ENCODE measurements around the gene NFIA. TPM values are rescaled to one million over a fixed set of nuclear protein-coding genes. Genes with fewer than 3 reads are reported as not detected.

The NFIA gene
- total RNA-seq, 2 experiments from 2014 or later, result 0.98 to 1.1 TPM

- Mint-ChIP-seq H3K27ac (no peak overlapping the region), H3K4me1 (ENCODE audit: low read depth) (no peaks in the 10 kb centered on the region), H3K4me3 (no peak overlapping the region), H3K36me3 (ENCODE audit: low read depth) (no peaks in the 10 kb centered on the region), H3K9me3 (no peaks in the 10 kb centered on the region), H3K27me3 (ENCODE audit: low read depth) (peaks cover 4% of the 10 kb centered on the region)
- DNase-seq, result no peak
- CTCF ChIA-PET, result interaction anchor here (0.5 to 0.8 kb wide), 3 partner anchors 20 to 98 kb away, joined by 3 to 4 read pairs (median 3); no protein-coding TSS in a partner anchor
- intact Hi-C loops (cut with micrococcal nuclease), result no loop called here
Measured at GRCh38 chr1:61141288-61142042, 59.1 kb downstream of the NFIA start.

- H3K36me3 Mint-ChIP-seq (ENCODE audit: low read depth), result no peaks in the 10 kb centered on the region
- DNase-seq, result no peak
- H3K9me3 Mint-ChIP-seq, result no peaks in the 10 kb centered on the region
- H3K4me3 Mint-ChIP-seq, result no peak overlapping the region
- no peaks in the 10 kb centered on the region for H3K4me1 Mint-ChIP-seq (ENCODE audit: low read depth)
- intact Hi-C loops (cut with micrococcal nuclease), result no loop called here
- H3K27ac Mint-ChIP-seq, result no peak overlapping the region
- peaks cover 4% of the 10 kb centered on the region for H3K27me3 Mint-ChIP-seq (ENCODE audit: low read depth)
- CTCF ChIA-PET, result no interaction called here
Measured at GRCh38 chr1:61142043-61142440, 59.7 kb downstream of the NFIA start.

DNA sequence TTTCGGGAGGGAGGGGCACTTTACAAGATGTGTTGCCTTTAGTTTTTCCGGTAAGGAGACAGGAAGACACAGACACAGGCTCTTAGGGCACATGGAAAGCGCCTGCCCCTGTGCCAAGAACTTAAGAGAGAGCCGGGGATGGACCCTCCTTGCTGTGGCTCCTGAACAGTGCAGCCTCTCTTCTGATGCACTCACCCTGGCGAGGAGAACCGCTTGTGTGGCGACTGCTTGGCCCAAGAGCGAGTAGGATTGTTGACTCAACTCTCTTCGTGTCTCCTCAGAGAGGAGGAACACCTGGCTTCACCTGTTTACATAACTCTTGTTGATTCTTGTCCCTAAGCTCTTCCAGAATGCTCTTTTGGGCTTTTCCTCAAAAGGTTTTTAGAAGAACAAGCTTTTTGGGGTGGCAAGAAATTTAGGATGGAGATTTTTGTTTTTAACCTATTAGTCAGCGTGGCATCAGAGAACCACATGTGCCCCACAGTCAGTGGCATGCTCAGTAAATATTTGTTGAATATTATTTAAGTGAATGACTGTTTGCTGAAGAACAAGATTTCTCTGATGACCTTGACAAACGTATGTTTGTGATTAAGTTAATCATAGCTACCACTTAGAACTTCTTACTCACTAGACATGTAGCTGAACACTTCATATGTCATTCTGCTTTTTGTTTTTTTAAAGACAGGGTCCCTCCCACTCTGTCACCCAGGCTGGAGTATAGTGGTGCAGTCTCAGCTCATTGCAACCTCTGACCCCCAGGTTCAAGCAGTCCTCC is 60.6 kb downstream of the NFIA start:
- H3K4me1 Mint-ChIP-seq (ENCODE audit: low read depth), result no peaks in the 10 kb centered on the region
- CTCF ChIA-PET, result interaction anchor here (1.0 kb wide), 1 partner anchor 94 kb away, joined by 3 read pairs; no protein-coding TSS in a partner anchor
- no peaks in the 10 kb centered on the region for H3K9me3 Mint-ChIP-seq
- H3K36me3 Mint-ChIP-seq (ENCODE audit: low read depth), result no peaks in the 10 kb centered on the region
- peaks cover 4% of the 10 kb centered on the region for H3K27me3 Mint-ChIP-seq (ENCODE audit: low read depth)
- H3K4me3 Mint-ChIP-seq, result no peak overlapping the region
- intact Hi-C loops (cut with micrococcal nuclease), result no loop called here
- no peak overlapping the region for H3K27ac Mint-ChIP-seq
- no peak for DNase-seq

DNA sequence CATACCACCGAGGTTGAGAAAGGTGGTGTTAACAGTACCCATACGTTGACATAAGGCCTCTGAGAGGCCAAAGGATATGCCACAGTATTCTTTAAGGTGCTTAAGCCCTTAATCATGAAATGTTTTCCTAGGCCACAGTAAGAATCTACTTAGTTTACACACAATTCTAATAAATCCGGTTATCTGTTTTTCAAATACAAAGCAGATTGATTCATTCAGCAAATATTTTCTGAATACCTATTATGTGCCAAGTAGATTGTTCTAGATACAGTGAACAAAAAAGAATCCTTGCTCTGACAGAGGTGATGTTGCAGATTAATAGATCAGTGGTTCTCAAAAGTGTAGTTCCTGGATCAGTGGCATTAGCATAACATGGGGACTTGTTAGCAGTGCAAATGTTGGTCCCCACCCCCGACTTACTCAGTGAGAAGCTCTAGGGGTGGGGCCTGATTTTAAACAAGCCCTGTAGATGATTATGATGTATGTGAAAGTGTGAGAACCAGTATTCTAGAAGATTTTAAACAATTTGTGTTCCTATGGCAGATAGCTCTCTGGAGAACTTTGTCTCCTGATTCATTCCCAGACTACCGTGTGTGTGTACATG is 61.6 kb downstream of the NFIA start:
- CTCF ChIA-PET, result interaction anchor here (1.0 kb wide), 1 partner anchor 95 kb away, joined by 3 read pairs; no protein-coding TSS in a partner anchor
- Mint-ChIP-seq H3K27me3 (ENCODE audit: low read depth) (peaks cover 4% of the 10 kb centered on the region), H3K4me3 (no peak overlapping the region), H3K4me1 (ENCODE audit: low read depth) (no peaks in the 10 kb centered on the region), H3K9me3 (no peaks in the 10 kb centered on the region), H3K27ac (no peak overlapping the region), H3K36me3 (ENCODE audit: low read depth) (no peaks in the 10 kb centered on the region)
- intact Hi-C loops (cut with micrococcal nuclease), result no loop called here
- no peak for DNase-seq

GRCh38 chr1:61149010-61149860 is 66.9 kb downstream of the NFIA start:
- intact Hi-C loops (cut with micrococcal nuclease), result no loop called here
- Mint-ChIP-seq H3K4me3 (no peak overlapping the region), H3K9me3 (no peaks in the 10 kb centered on the region), H3K36me3 (ENCODE audit: low read depth) (no peaks in the 10 kb centered on the region), H3K4me1 (ENCODE audit: low read depth) (no peaks in the 10 kb centered on the region), H3K27ac (no peak overlapping the region), H3K27me3 (ENCODE audit: low read depth) (peaks cover 2% of the 10 kb centered on the region)
- no peak for DNase-seq
- CTCF ChIA-PET, result interaction anchor here (0.6 kb wide), 1 partner anchor 12 kb away, joined by 3 read pairs; no protein-coding TSS in a partner anchor

DNA sequence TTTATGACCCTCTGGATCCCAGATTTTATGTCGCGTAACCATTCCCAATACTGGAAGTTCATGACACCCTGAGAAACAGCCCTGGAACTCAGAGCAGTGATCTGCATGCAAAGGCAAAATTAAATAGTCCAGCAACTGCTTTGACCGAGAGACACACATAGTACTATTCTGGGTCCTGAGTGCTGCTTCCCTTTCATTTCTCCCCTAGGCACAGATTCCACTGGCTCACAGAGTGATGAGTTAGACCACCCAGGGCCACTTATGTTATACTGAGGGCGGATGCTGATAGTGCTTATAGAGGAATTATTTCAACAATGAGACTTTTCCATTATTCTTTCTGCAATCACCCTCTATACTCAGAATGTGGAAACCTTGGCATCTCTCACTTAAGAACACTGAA is 69.2 kb downstream of the NFIA start:
- CTCF ChIA-PET, result no interaction called here
- H3K36me3 Mint-ChIP-seq (ENCODE audit: low read depth), result no peaks in the 10 kb centered on the region
- intact Hi-C loops (cut with micrococcal nuclease), result no loop called here
- H3K9me3 Mint-ChIP-seq, result no peaks in the 10 kb centered on the region
- H3K27me3 Mint-ChIP-seq (ENCODE audit: low read depth), result no peaks in the 10 kb centered on the region
- no peak for DNase-seq
- H3K4me1 Mint-ChIP-seq (ENCODE audit: low read depth), result no peaks in the 10 kb centered on the region
- no peak overlapping the region for H3K4me3 Mint-ChIP-seq
- no peak overlapping the region for H3K27ac Mint-ChIP-seq

DNA sequence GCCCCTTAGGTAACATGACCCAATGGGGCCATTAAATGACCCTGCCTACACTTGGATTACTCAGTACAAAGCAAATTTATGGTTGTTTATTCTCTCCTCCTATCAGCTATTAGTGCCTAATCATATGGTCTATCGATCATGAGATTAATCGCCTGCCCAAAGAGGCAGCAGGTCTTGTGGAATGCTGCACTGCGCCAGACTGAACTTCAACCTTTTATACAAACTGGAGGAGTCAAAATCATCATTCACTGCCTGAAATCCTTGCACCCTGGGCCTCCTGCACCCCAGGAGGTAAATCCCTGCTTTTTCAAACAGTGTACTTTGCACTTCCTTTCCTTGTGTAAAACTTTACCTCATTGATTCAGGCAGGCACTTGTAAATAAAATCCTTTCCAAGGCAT is 69.7 kb downstream of the NFIA start:
- intact Hi-C loops (cut with micrococcal nuclease), result no loop called here

GRCh38 chr1:61152469-61153105 is 70.2 kb downstream of the NFIA start:
- H3K4me1 Mint-ChIP-seq (ENCODE audit: low read depth), result peaks cover 5% of the 10 kb centered on the region
- intact Hi-C loops (cut with micrococcal nuclease), result no loop called here

More for the DNA sequence above, 69.7 kb downstream of the NFIA start:
- Mint-ChIP-seq H3K4me3 (no peak overlapping the region), H3K4me1 (ENCODE audit: low read depth) (peaks cover under 1% of the 10 kb centered on the region), H3K36me3 (ENCODE audit: low read depth) (no peaks in the 10 kb centered on the region), H3K9me3 (no peaks in the 10 kb centered on the region), H3K27me3 (ENCODE audit: low read depth) (no peaks in the 10 kb centered on the region), H3K27ac (no peak overlapping the region)
- no peak for DNase-seq
- CTCF ChIA-PET, result no interaction called here

GRCh38 chr1:61156576-61157467 is 74.5 kb downstream of the NFIA start:
- no peaks in the 10 kb centered on the region for H3K9me3 Mint-ChIP-seq
- H3K36me3 Mint-ChIP-seq (ENCODE audit: low read depth), result no peaks in the 10 kb centered on the region
- DNase-seq, result no peak
- CTCF ChIA-PET, result interaction anchor here (0.6 kb wide), 1 partner anchor 106 kb away, joined by 3 read pairs; no protein-coding TSS in a partner anchor
- H3K27me3 Mint-ChIP-seq (ENCODE audit: low read depth), result no peaks in the 10 kb centered on the region
- H3K4me1 Mint-ChIP-seq (ENCODE audit: low read depth), result peaks cover 16% of the 10 kb centered on the region
- no peak overlapping the region for H3K4me3 Mint-ChIP-seq
- no peak overlapping the region for H3K27ac Mint-ChIP-seq
- intact Hi-C loops (cut with micrococcal nuclease), result loop anchor here (5.0 kb wide), 2 partner anchors 80 to 160 kb away; no protein-coding TSS in a partner anchor

More at GRCh38 chr1:61152469-61153105, 70.2 kb downstream of the NFIA start:
- DNase-seq, result no peak
- H3K4me3 Mint-ChIP-seq, result no peak overlapping the region
- H3K9me3 Mint-ChIP-seq, result no peaks in the 10 kb centered on the region
- no peak overlapping the region for H3K27ac Mint-ChIP-seq
- H3K36me3 Mint-ChIP-seq (ENCODE audit: low read depth), result no peaks in the 10 kb centered on the region
- no peaks in the 10 kb centered on the region for H3K27me3 Mint-ChIP-seq (ENCODE audit: low read depth)
- CTCF ChIA-PET, result no interaction called here

- H3K4me1 Mint-ChIP-seq (ENCODE audit: low read depth), result peaks cover 16% of the 10 kb centered on the region
- no peaks in the 10 kb centered on the region for H3K9me3 Mint-ChIP-seq
- H3K4me3 Mint-ChIP-seq, result no peak overlapping the region
- H3K27me3 Mint-ChIP-seq (ENCODE audit: low read depth), result no peaks in the 10 kb centered on the region
- H3K36me3 Mint-ChIP-seq (ENCODE audit: low read depth), result no peaks in the 10 kb centered on the region
- CTCF ChIA-PET, result interaction anchor here (0.6 kb wide), 1 partner anchor 106 kb away, joined by 3 read pairs; no protein-coding TSS in a partner anchor
- no peak overlapping the region for H3K27ac Mint-ChIP-seq
- intact Hi-C loops (cut with micrococcal nuclease), result loop anchor here (5.0 kb wide), 2 partner anchors 80 to 160 kb away; no protein-coding TSS in a partner anchor
- no peak for DNase-seq
Measured at GRCh38 chr1:61157468-61157987, 75.2 kb downstream of the NFIA start.
